Measurements from ENCODE around the gene MYO9A. TPM values are rescaled to one million over a fixed set of nuclear protein-coding genes. Genes with fewer than 3 reads are reported as not detected.

Gene MYO9A
- total and polyA plus RNA-seq, 11 donors: 3.2 to 33.9 (median 29.9) TPM

DNA sequence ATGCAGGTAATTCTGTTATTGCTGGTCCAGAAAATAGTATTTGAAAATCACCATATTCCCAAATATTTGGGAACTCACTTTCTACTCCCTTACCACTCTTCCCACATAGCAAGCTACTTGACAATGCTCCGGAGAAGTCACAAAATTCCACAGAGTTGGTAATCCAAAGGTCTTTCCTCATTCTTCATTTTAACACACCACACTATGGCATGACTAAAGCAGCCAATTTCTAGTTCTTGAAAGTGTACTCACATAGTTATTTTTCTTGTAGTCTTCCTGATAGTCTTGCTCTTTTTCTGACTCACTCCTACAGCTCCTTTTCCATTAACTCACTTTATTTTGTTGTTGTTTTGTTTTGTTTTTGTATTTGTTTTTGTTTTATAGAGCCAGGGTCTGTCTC, 67.2 kb downstream of the MYO9A start:
- Histone ChIP-seq H3K27me3 (no peaks in the 10 kb centered on the region), H3K4me3 (no peak overlapping the region), H3K4me1 (peaks cover 0 to 17% (median 3%) of the 10 kb centered on the region in 12 donors), H3K36me3 (peaks cover 0 to 8% (median 5%) of the 10 kb centered on the region in 9 donors), H3K9me3 (no peaks in the 10 kb centered on the region), H3K27ac (no peak overlapping the region)
- intact Hi-C loops (cut with DNase I): no loop called here
- 90 to 100% (median 93%) methylated on average over 1 of the region's 1 CpG for WGBS, 4 donors
- TF ChIP-seq, protein P1, sequence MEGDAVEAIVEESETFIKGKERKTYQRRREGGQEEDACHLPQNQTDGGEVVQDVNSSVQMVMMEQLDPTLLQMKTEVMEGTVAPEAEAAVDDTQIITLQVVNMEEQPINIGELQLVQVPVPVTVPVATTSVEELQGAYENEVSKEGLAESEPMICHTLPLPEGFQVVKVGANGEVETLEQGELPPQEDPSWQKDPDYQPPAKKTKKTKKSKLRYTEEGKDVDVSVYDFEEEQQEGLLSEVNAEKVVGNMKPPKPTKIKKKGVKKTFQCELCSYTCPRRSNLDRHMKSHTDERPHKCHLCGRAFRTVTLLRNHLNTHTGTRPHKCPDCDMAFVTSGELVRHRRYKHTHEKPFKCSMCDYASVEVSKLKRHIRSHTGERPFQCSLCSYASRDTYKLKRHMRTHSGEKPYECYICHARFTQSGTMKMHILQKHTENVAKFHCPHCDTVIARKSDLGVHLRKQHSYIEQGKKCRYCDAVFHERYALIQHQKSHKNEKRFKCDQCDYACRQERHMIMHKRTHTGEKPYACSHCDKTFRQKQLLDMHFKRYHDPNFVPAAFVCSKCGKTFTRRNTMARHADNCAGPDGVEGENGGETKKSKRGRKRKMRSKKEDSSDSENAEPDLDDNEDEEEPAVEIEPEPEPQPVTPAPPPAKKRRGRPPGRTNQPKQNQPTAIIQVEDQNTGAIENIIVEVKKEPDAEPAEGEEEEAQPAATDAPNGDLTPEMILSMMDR (IDR thresholded peaks at IDR 0.05): no peak
- no peak for TF ChIP-seq POLR2A (IDR thresholded peaks at IDR 0.05)
- DNase-seq (no peak), ATAC-seq (no peak)

DNA sequence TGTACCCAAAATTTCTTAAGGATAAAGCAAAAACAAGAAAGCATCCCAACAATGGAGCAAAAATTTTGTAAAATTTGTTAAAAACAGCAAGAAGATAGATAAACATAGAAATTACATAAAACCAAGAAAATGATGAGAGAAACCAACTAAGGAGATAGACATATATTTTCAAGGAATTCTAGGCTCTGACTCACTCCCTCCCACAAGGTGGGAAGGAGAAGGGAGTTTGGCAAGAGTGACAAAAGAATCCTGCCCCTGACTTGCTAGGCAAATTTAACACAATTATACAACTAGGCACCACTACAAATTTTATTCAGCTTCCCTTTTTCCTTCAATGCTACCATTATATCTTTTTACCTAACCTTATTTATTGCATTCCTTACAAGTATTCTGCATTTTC, 70.9 kb downstream of the MYO9A start:
- H3K4me3 ChIP-seq: no peak overlapping the region
- no peak overlapping the region for H3K27ac ChIP-seq
- no peaks in the 10 kb centered on the region for H3K27me3 ChIP-seq
- DNase-seq (no peak), ATAC-seq (no peak)
- no peaks in the 10 kb centered on the region for H3K9me3 ChIP-seq
- intact Hi-C loops (cut with DNase I): no loop called here
- peaks cover 0 to 17% (median 3%) of the 10 kb centered on the region in 12 donors for H3K4me1 ChIP-seq
- no peak for TF ChIP-seq POLR2A (IDR thresholded peaks at IDR 0.05)
- TF ChIP-seq, protein P1 (IDR thresholded peaks at IDR 0.05): no peak
- peaks cover 0 to 19% (median 12%) of the 10 kb centered on the region in 9 donors for H3K36me3 ChIP-seq

DNA sequence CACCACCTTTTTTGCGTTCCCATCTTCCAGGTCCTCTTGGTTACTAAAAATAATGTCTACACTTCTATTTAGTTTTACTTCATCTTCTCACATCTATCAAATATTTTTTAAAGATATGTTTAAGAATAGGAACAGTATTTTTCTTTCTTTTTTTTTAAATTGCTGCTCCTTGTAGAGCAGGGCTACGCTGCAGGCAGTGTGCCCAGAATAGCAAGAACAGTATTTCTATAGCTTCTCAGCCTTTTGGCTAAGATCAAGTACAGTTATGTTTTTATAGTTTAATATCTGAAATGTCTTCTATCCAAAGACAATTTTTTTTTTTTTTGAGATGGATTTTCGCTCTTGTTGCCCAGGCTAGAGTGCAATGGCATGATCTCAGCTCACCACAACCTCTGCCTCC, 73.0 kb downstream of the MYO9A start:
- DNase-seq: no peak
- H3K9me3 ChIP-seq: no peaks in the 10 kb centered on the region
- intact Hi-C loops (cut with DNase I): no loop called here
- no peaks in the 10 kb centered on the region for H3K27me3 ChIP-seq
- H3K27ac ChIP-seq: no peak overlapping the region
- peaks cover 0 to 17% (median 3%) of the 10 kb centered on the region in 12 donors for H3K4me1 ChIP-seq
- H3K4me3 ChIP-seq: no peak overlapping the region
- no peak for TF ChIP-seq POLR2A (IDR thresholded peaks at IDR 0.05)
- TF ChIP-seq, protein P1 (IDR thresholded peaks at IDR 0.05): no peak
- H3K36me3 ChIP-seq: peaks cover 0 to 25% (median 19%) of the 10 kb centered on the region in 9 donors
- no peak for ATAC-seq
- WGBS, 4 donors: 92 to 95% (median 94%) methylated on average over 3 of the region's 3 CpGs

DNA sequence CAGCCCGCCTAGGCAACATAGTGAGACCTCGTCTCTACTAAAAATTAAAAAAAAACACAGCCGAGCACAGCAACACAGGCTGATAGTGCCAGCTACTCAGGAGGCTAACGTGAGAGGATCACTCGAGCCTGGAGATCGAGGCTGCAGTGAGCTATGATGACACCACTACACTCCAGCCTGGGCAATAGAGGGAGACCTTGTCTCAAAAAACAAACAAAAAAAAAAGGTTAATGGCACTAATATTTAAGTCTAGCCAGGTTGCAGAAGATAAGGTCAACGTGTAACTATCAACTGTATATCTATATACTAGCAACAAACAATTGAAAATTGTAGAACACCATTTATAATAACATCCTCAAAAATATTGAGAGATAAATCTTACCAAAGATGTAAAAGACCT, 75.1 kb downstream of the MYO9A start:
- ATAC-seq: no peak
- intact Hi-C loops (cut with DNase I): no loop called here
- H3K4me1 ChIP-seq: peaks cover 0 to 5% (median 0%) of the 10 kb centered on the region in 12 donors
- no peak for TF ChIP-seq POLR2A (IDR thresholded peaks at IDR 0.05)
- TF ChIP-seq, protein P1 (IDR thresholded peaks at IDR 0.05): no peak
- H3K36me3 ChIP-seq: peaks cover 0 to 27% (median 19%) of the 10 kb centered on the region in 9 donors
- no peak overlapping the region for H3K4me3 ChIP-seq
- no peaks in the 10 kb centered on the region for H3K9me3 ChIP-seq
- H3K27ac ChIP-seq: no peak overlapping the region
- DNase-seq: no peak
- 89 to 91% (median 90%) methylated on average over 7 of the region's 7 CpGs for WGBS, 4 donors
- no peaks in the 10 kb centered on the region for H3K27me3 ChIP-seq

Data from heart left ventricle (tissue), 16 donors.